H1 (cell line): Measurements from ENCODE around the gene UBE3B. TPM values are rescaled to one million over a fixed set of nuclear protein-coding genes. Genes with fewer than 3 reads are reported as not detected.

Experiments
- GABPA ChIP-seq: IDR thresholded peaks from 2 replicates; pipeline ENCODE4 v1.6.1; 2011; ENCODE audit warnings: mild to moderate bottlenecking, low read length, moderate library complexity, borderline replicate concordance; ENCODE audit not compliant: insufficient read depth
- HDAC6 ChIP-seq: IDR thresholded peaks from one replicate; pipeline ENCODE4 v1.7.1; 2012; ENCODE audit warnings: low read depth, mild to moderate bottlenecking, inconsistent platforms, low read length, moderate library complexity
- KDM4A ChIP-seq: IDR thresholded peaks from one replicate; pipeline ENCODE4 v1.7.1; 2012; ENCODE audit warnings: low read depth, mild to moderate bottlenecking, moderate library complexity, low read length, inconsistent platforms; ENCODE audit not compliant: severe bottlenecking
- SP4 ChIP-seq: IDR thresholded peaks from 2 replicates; pipeline ENCODE4 v1.6.1; 2012; ENCODE audit warnings: low read length, inconsistent platforms
- YY1 ChIP-seq: IDR thresholded peaks from 2 replicates; pipeline ENCODE4 v1.6.1; 2011; ENCODE audit warnings: low read depth, mild to moderate bottlenecking, low read length
- polyA plus RNA-seq, 7 experiments: library from polyadenylated mRNA; depleted of rRNA in 3 of 7; stranded (reverse) in 5 of 7; unstranded in 2 of 7; fragments of >200 nt in 5 of 7; fragments of 200-250 nt in 2 of 7; gene quantifications; 1 replicate in 5 of 7; 2 replicates in 1 of 7; 4 replicates in 1 of 7; pipeline versions ENCODE4 v1.2.1 to v1.2.3, GENCODE V29; 2011 to 2013; ENCODE audit warnings: missing spikeins in 2 of 7, mixed read lengths in 2 of 7
- total RNA-seq: library from RNA; stranded (reverse); fragmentation: NEBNext Ultra II Directional; extraction: Animal tissue kit (Norgen Biotek cat#: 25700); gene quantifications from 2 replicates; pipeline ENCODE4 v1.2.1, GENCODE V29; 2021
- TF ChIP-seq, protein P1 (sequence below), 3 experiments: IDR thresholded peaks; 1 replicate in 2 of 3; 2 replicates in 1 of 3; pipeline versions ENCODE4 v1.5.1 to v1.6.1; 2011; ENCODE audit warnings: low read length in 3 of 3, mild to moderate bottlenecking in 3 of 3, inconsistent platforms in 2 of 3, low read depth in 1 of 3, moderate library complexity in 1 of 3; ENCODE audit not compliant: insufficient read depth in 1 of 3; ENCODE audit errors: control extremely low read depth in 1 of 3

The UBE3B gene
- total and polyA plus RNA-seq, 2 of the 8 experiments (the other 6 are each of a cell fraction or from before 2014, with no cell fraction given) = 14.0 to 21.1 TPM

DNA sequence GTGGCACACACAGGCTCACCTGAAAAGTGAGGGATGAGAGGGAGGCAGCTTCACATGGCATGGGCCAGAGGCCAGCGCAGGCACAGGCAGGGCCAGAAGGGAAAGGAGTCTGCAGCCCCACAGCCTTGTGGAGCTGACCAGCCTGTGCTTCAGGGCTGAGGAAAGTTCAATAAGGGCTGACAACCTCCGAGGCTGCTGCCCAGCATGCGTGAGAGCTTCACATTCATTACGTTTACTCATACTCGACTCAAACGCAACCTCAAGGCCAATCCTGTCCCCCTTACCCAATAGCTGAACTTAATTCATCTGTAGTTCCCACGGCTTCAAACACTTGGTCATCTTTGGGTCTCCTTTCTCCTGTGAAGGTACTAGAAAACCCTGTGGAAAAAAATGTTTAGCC, 91.1 kb downstream of the UBE3B start (continued):
- TF ChIP-seq, protein P1, sequence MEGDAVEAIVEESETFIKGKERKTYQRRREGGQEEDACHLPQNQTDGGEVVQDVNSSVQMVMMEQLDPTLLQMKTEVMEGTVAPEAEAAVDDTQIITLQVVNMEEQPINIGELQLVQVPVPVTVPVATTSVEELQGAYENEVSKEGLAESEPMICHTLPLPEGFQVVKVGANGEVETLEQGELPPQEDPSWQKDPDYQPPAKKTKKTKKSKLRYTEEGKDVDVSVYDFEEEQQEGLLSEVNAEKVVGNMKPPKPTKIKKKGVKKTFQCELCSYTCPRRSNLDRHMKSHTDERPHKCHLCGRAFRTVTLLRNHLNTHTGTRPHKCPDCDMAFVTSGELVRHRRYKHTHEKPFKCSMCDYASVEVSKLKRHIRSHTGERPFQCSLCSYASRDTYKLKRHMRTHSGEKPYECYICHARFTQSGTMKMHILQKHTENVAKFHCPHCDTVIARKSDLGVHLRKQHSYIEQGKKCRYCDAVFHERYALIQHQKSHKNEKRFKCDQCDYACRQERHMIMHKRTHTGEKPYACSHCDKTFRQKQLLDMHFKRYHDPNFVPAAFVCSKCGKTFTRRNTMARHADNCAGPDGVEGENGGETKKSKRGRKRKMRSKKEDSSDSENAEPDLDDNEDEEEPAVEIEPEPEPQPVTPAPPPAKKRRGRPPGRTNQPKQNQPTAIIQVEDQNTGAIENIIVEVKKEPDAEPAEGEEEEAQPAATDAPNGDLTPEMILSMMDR (IDR thresholded peaks at IDR 0.05; ENCODE audit: control extremely low read depth in 1 of 3, insufficient read depth in 1 of 3, low read depth in 1 of 3, low read length in 3 of 3) = no peak
- TF ChIP-seq SP4 (no peak), HDAC6 (no peak), YY1 (no peak), KDM4A (no peak), GABPA (no peak)
